Non-pigmented ciliary epithelial cell (primary cell): ENCODE results near the gene CNTNAP2.
"Not testable (repeated sequence)": the region's sequence is repeated elsewhere in the genome, so short reads cannot be mapped to it uniquely, and the experiment has no call there.

Source experiments
- DNase-seq: peaks from one replicate; pipeline ENCODE4 v3.0.0-alpha.2; 2010; ENCODE audit warnings: low read depth

CNTNAP2 gene

GRCh38 chr7:148265896-148266295 is 2149.3 kb downstream of the CNTNAP2 start:
- DNase-seq, result no peak

- no peak for DNase-seq
These were observed 2150.2 kb downstream of the CNTNAP2 start for GRCh38 chr7:148266795-148267194.

GRCh38 chr7:148270576-148270975 is 2154.0 kb downstream of the CNTNAP2 start:
- DNase-seq, result no peak

GRCh38 chr7:148274118-148274517 is 2157.5 kb downstream of the CNTNAP2 start:
- DNase-seq, result no peak

- DNase-seq, result no peak
These were observed 2158.8 kb downstream of the CNTNAP2 start for GRCh38 chr7:148275359-148275890.

- DNase-seq, result no peak
These were observed 2159.9 kb downstream of the CNTNAP2 start for GRCh38 chr7:148276314-148277041.

- DNase-seq, result no peak
These were observed 2160.6 kb downstream of the CNTNAP2 start for GRCh38 chr7:148277042-148277660.

GRCh38 chr7:148286150-148286549 is 2169.5 kb downstream of the CNTNAP2 start:
- no peak for DNase-seq

- DNase-seq, result no peak
These were observed 2170.9 kb downstream of the CNTNAP2 start for GRCh38 chr7:148287538-148287937.

GRCh38 chr7:148288592-148289151 is 2172.1 kb downstream of the CNTNAP2 start:
- DNase-seq, result no peak

GRCh38 chr7:148289630-148290029 is 2173.0 kb downstream of the CNTNAP2 start:
- no peak for DNase-seq

- no peak for DNase-seq
These were observed 2173.9 kb downstream of the CNTNAP2 start for GRCh38 chr7:148290538-148290937.

- DNase-seq, result no peak
These were observed 2175.2 kb downstream of the CNTNAP2 start for GRCh38 chr7:148291799-148292198.

GRCh38 chr7:148296994-148297644 is 2180.5 kb downstream of the CNTNAP2 start:
- no peak for DNase-seq

GRCh38 chr7:148298768-148299167 is 2182.2 kb downstream of the CNTNAP2 start:
- not testable (repeated sequence) for DNase-seq

- DNase-seq, result no peak
These were observed 2183.0 kb downstream of the CNTNAP2 start for GRCh38 chr7:148299350-148300276.

GRCh38 chr7:148302436-148302835 is 2185.8 kb downstream of the CNTNAP2 start:
- not testable (repeated sequence) for DNase-seq

- no peak for DNase-seq
These were observed 2186.9 kb downstream of the CNTNAP2 start for GRCh38 chr7:148303295-148304082.

- DNase-seq, result no peak
These were observed 2187.4 kb downstream of the CNTNAP2 start for GRCh38 chr7:148304083-148304335.

GRCh38 chr7:148304456-148304855 is 2187.9 kb downstream of the CNTNAP2 start:
- DNase-seq, result no peak

- no peak for DNase-seq
These were observed 2190.2 kb downstream of the CNTNAP2 start for GRCh38 chr7:148306759-148307158.
